BJ (cell line): ENCODE results near the gene BACE2. TPM values are rescaled to one million over a fixed set of nuclear protein-coding genes. Genes with fewer than 3 reads are reported as not detected.

ENCODE experiments used
- CTCF ChIA-PET: fragments of 350-600 bp; formaldehyde crosslinking; extraction: SDS; loops from one replicate; lab custom pipeline; 2021; ENCODE audit warnings: antibody characterized with exemption, inconsistent platforms; lab: Yijun Ruan, JAX
- POLR2A ChIA-PET: fragments of 300-600 bp; sonication (Branson Sonifier 250); formaldehyde crosslinking; extraction: SDS; loops from one replicate; lab custom pipeline; 2021; ENCODE audit warnings: antibody characterized with exemption; lab: Charles Lee
- DNase-seq: peaks from one replicate; pipeline ENCODE4 v3.0.0-alpha.2; 2011; ENCODE audit warnings: low read depth
- H3K27me3 ChIP-seq: 2 replicates; pipeline ENCODE4 v1.6.0; 2011; ENCODE audit warnings: low read length; ENCODE audit not compliant: control insufficient read depth, insufficient read depth
- H3K36me3 ChIP-seq: 2 replicates; pipeline ENCODE4 v1.5.1; 2011; ENCODE audit warnings: low read length; ENCODE audit not compliant: control insufficient read depth, insufficient read depth
- H3K4me3 ChIP-seq: 2 replicates; pipeline ENCODE4 v1.5.1; 2011; ENCODE audit warnings: low read depth, mild to moderate bottlenecking, control low read depth, low read length
- polyA plus RNA-seq: library from polyadenylated mRNA; depleted of rRNA; stranded (reverse); fragments of >200 nt; gene quantifications from 2 replicates; pipeline ENCODE4 v1.2.3, GENCODE V29; 2011
- TF ChIP-seq, protein P1 (sequence below): IDR thresholded peaks from 2 replicates; pipeline ENCODE4 v1.5.1; 2011; ENCODE audit warnings: low read depth, mild to moderate bottlenecking, control low read depth, inconsistent platforms, low read length, moderate library complexity; ENCODE audit not compliant: insufficient read depth

Gene BACE2
- polyA plus RNA-seq, 1 experiment: 38.5 TPM

DNA sequence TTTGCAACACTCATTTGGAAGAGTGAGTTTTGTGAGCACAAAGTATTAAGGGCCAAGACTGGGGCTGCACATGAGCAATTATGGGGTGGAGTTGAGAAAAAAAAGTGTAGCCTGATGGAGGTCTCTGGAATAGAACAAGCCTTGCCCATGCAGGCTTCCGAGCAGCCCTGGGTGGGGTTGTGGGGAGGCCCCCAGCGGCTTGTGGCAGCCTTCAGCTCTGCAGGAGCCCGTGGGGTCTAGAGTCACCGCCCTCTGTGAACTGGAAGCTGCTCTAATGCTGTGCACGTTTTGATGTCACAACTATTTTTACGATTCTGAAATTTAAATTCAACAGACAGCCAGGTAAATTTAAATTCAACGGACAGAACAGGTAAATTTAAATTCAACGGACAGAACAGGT lies 58.9 kb downstream of the BACE2 start:
- H3K4me3 ChIP-seq: no peak overlapping the region
- H3K27me3 ChIP-seq: no peaks in the 10 kb centered on the region
- no peak for DNase-seq
- TF ChIP-seq, protein P1, sequence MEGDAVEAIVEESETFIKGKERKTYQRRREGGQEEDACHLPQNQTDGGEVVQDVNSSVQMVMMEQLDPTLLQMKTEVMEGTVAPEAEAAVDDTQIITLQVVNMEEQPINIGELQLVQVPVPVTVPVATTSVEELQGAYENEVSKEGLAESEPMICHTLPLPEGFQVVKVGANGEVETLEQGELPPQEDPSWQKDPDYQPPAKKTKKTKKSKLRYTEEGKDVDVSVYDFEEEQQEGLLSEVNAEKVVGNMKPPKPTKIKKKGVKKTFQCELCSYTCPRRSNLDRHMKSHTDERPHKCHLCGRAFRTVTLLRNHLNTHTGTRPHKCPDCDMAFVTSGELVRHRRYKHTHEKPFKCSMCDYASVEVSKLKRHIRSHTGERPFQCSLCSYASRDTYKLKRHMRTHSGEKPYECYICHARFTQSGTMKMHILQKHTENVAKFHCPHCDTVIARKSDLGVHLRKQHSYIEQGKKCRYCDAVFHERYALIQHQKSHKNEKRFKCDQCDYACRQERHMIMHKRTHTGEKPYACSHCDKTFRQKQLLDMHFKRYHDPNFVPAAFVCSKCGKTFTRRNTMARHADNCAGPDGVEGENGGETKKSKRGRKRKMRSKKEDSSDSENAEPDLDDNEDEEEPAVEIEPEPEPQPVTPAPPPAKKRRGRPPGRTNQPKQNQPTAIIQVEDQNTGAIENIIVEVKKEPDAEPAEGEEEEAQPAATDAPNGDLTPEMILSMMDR: no peak
- ChIA-PET CTCF (interaction anchor here (0.5 to 0.9 kb wide), 2 partner anchors 10 to 604 kb away, joined by 3 to 4 read pairs; no protein-coding TSS in a partner anchor), POLR2A (no interaction called here)
- H3K36me3 ChIP-seq: no peaks in the 10 kb centered on the region; the same call in 1 of the 2 replicates

DNA sequence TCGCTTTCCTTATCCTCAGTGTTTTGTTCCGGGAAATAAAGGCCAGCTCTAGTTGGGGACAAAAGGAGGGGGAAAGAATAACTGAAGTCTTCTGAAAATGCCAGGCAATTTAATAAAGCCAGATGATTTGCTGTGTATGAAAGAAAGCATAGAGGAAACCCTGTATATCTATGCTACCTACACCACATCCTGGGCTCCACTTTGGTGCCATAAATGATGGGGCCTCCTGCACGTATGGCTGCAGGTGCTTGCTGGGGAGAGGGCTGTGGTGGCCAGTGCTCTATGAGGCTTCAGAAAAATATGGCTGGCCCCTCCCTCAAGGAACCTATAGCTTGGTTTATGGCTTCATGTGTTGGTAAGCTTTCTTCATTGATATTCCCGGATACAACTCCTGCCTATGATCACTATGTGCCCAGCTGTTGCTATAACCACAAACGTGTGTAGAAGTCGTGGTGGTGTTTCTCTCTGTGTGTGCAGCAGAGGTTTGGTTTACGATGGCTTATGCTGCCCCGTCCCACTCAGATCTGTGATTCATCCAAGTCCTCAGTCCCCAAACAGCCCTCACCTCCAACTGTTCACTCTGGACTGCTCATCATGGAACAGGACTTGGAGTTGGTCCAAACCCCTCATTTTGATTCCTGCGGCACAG lies 59.5 kb downstream of the BACE2 start:
- POLR2A ChIA-PET: no interaction called here
- H3K4me3 ChIP-seq: no peak overlapping the region
- TF ChIP-seq, protein P1: no peak
- no peaks in the 10 kb centered on the region; the same call in 1 of the 2 replicates for H3K36me3 ChIP-seq
- CTCF ChIA-PET: interaction anchor here (0.9 kb wide), 1 partner anchor 9 kb away, joined by 4 read pairs; no protein-coding TSS in a partner anchor
- no peak for DNase-seq
- H3K27me3 ChIP-seq: no peaks in the 10 kb centered on the region

DNA sequence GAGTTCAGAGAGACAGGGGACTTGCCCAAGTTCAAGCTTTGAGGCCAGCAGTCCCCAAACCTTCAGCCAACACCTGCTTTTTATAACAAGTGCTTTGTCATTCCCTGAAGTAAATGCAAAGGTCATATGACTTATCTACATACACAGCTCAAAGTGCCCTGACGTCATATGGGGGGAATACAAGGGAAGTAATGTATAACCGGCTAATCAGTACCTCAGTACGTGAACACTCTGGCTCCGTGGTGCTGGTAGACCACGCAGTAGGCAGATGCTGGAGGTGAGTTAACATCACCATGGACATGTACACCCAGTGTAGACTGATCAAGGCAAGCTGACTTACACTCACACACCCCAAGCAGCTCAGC lies 60.0 kb downstream of the BACE2 start:
- DNase-seq: no peak
- POLR2A ChIA-PET: no interaction called here

GRCh38 chr21:41228492-41228891 lies 60.5 kb downstream of the BACE2 start:
- CTCF ChIA-PET: no interaction called here
- Histone ChIP-seq H3K27me3 (no peaks in the 10 kb centered on the region), H3K4me3 (no peak overlapping the region), H3K36me3 (no peaks in the 10 kb centered on the region; the same call in 1 of the 2 replicates)
- TF ChIP-seq, protein P1: no peak
- DNase-seq: no peak
- POLR2A ChIA-PET: no interaction called here

More for the DNA sequence above, 60.0 kb downstream of the BACE2 start:
- CTCF ChIA-PET: no interaction called here
- TF ChIP-seq, protein P1: no peak
- no peaks in the 10 kb centered on the region for H3K27me3 ChIP-seq
- H3K4me3 ChIP-seq: no peak overlapping the region
- no peaks in the 10 kb centered on the region; the same call in 1 of the 2 replicates for H3K36me3 ChIP-seq

- ChIA-PET POLR2A (no interaction called here), CTCF (no interaction called here)
- Histone ChIP-seq H3K27me3 (no peaks in the 10 kb centered on the region), H3K36me3 (no peaks in the 10 kb centered on the region; the same call in 1 of the 2 replicates), H3K4me3 (no peak overlapping the region)
- DNase-seq: no peak
- TF ChIP-seq, protein P1: no peak
Measured at GRCh38 chr21:41228958-41229357, 61.0 kb downstream of the BACE2 start.
